K562 (cell line): ENCODE measurements around the gene ARSI. TPM values are rescaled to one million over a fixed set of nuclear protein-coding genes. Genes with fewer than 3 reads are reported as not detected.

Experiments used
- ATF6 ChIP-seq: sonication (generic); formaldehyde crosslinking; IDR thresholded peaks from 2 replicates; pipeline ENCODE4 v1.4.0; 2020; ENCODE audit warnings: mild to moderate bottlenecking, missing genetic modification reagents
- HMGN3 ChIP-seq: IDR thresholded peaks from 2 replicates; pipeline ENCODE4 v1.6.1; 2011; ENCODE audit warnings: borderline replicate concordance, low read depth, mild to moderate bottlenecking, mixed read lengths, low read length; ENCODE audit not compliant: insufficient read length; ENCODE audit errors: extremely low read depth
- IFI16 ChIP-seq: fragments of 250-450 bp; sonication (Bioruptor Pico); IDR thresholded peaks from 2 replicates; pipeline ENCODE4 v2.1.2; 2022; ENCODE audit warnings: mild to moderate bottlenecking, inconsistent platforms
- MIER1 ChIP-seq: fragments of 450-650 bp; IDR thresholded peaks from 2 replicates; pipeline ENCODE4 v1.6.1; 2016; ENCODE audit warnings: antibody characterized with exemption, mild to moderate bottlenecking, low read depth
- MLX ChIP-seq, 2 experiments: fragments of 450-650 bp in 1 of 2; sonication (generic) in 1 of 2; formaldehyde crosslinking; conservative IDR thresholded peaks; 2 replicates each; pipeline versions ENCODE4 v1.4.0 to v1.8.1; 2020 to 2022; ENCODE audit warnings: mild to moderate bottlenecking in 1 of 2, missing genetic modification reagents in 1 of 2
- NR2F6 ChIP-seq: fragments of 450-650 bp; formaldehyde crosslinking; IDR thresholded peaks from 2 replicates; pipeline ENCODE4 v1.4.0; 2020; ENCODE audit warnings: mild to moderate bottlenecking
- PHB2 ChIP-seq: fragments of 450-650 bp; IDR thresholded peaks from 2 replicates; pipeline ENCODE4 v1.6.1; 2017; ENCODE audit warnings: low read depth
- SNAPC5 ChIP-seq: fragments of 250-450 bp; sonication (Bioruptor Pico); IDR thresholded peaks from 2 replicates; pipeline ENCODE4 v1.8.0; 2021; ENCODE audit warnings: moderate library complexity, mild to moderate bottlenecking, inconsistent platforms
- YBX1 ChIP-seq: fragments of 450-650 bp; IDR thresholded peaks from 2 replicates; pipeline ENCODE4 v1.7.1; 2016; ENCODE audit warnings: mild to moderate bottlenecking
- ZBTB11 ChIP-seq, 3 experiments: fragments of 200-800 bp in 1 of 3; fragments of 250-450 bp in 1 of 3; fragments of 450-650 bp in 1 of 3; sonication (Bioruptor Pico) in 1 of 3; sonication (Bioruptor generic) in 1 of 3; formaldehyde crosslinking in 1 of 3; IDR thresholded peaks; 2 replicates each; pipeline versions ENCODE4 v1.6.1 to v1.8.0; 2016 to 2022; ENCODE audit warnings: mild to moderate bottlenecking in 2 of 3, missing genetic modification characterization in 2 of 3, missing compliant biosample characterization in 1 of 3, moderate library complexity in 1 of 3
- ZNF280A ChIP-seq: fragments of 450-650 bp; IDR thresholded peaks from 2 replicates; pipeline ENCODE4 v1.6.1; 2018; ENCODE audit warnings: mild to moderate bottlenecking, low read depth; ENCODE audit not compliant: partially characterized antibody
- ZNF740 ChIP-seq, 3 experiments: fragments of 200-800 bp in 1 of 3; sonication (Bioruptor generic) in 1 of 3; sonication (generic) in 1 of 3; formaldehyde crosslinking in 1 of 3; IDR thresholded peaks; 2 replicates each; pipeline versions ENCODE4 v1.6.1 to v1.8.0; 2016 to 2022; ENCODE audit warnings: mild to moderate bottlenecking in 2 of 3, missing compliant biosample characterization in 2 of 3, missing genetic modification characterization in 2 of 3, missing genetic modification reagents in 1 of 3
- polyA plus RNA-seq, 8 experiments: library from polyadenylated mRNA; depleted of rRNA in 4 of 8; stranded (reverse) in 5 of 8; unstranded in 3 of 8; fragments of >200 nt; fragmentation: Nextera tagmentation in 2 of 8; fragmentation: Illumina TruSeq in 1 of 8; extraction: Ambion mirVana in 2 of 8; extraction: Trizol in 1 of 8; gene quantifications; 2 replicates each; pipeline versions ENCODE4 v1.2.1 to v1.2.3, GENCODE V29; 2011 to 2014; ENCODE audit warnings: inconsistent platforms in 1 of 8, missing spikeins in 1 of 8
- total RNA-seq, 7 experiments: library from RNA; depleted of rRNA in 6 of 7; stranded (reverse); fragments of >200 nt in 6 of 7; fragmentation: Illumina TruSeq in 2 of 7; extraction: Trizol in 2 of 7; gene quantifications; 2 replicates each; pipeline versions ENCODE4 v1.2.1 to v1.2.3, GENCODE V29; 2011 to 2021; ENCODE audit warnings: low replicate concordance in 1 of 7

Gene ARSI
- total and polyA plus RNA-seq, 9 of the 15 experiments (the other 6 are each of a cell fraction or from before 2014, with no cell fraction given): 0.04 to 0.07 TPM; not detected in 7

GRCh38 chr5:150341331-150341730 lies 38.6 kb upstream of the ARSI start (continued):
- TF ChIP-seq ATF6: no peak
- TF ChIP-seq HMGN3: no peak
- TF ChIP-seq ZNF740 (CRISPR knock-in tag; IDR thresholded peaks at IDR 0.05): no peak
- no peak for TF ChIP-seq ZNF740 (tag; IDR thresholded peaks at IDR 0.05)
- no peak for TF ChIP-seq ZBTB11 (CRISPR knock-in tag; IDR thresholded peaks at IDR 0.05)
- TF ChIP-seq SNAPC5 (CRISPR knock-in tag): no peak
- TF ChIP-seq MLX (CRISPR knock-in tag; conservative IDR thresholded peaks at IDR 0.05): no peak
- TF ChIP-seq ZNF280A: no peak
- TF ChIP-seq IFI16 (CRISPR knock-in tag): no peak
- TF ChIP-seq MIER1: no peak
- no peak for TF ChIP-seq PHB2
- TF ChIP-seq YBX1: no peak
- TF ChIP-seq NR2F6 (CRISPR knock-in tag): no peak
